HepG2 (cell line): ENCODE results near the gene C2CD2. TPM values are rescaled to one million over a fixed set of nuclear protein-coding genes. Genes with fewer than 3 reads are reported as not detected.

ENCODE experiments used
- HMG20A ChIP-seq: IDR thresholded peaks from 2 replicates; pipeline ENCODE4 v1.6.1; 2016; ENCODE audit warnings: borderline replicate concordance
- KLF11 ChIP-seq: IDR thresholded peaks from 2 replicates; pipeline ENCODE4 v1.6.1; 2016; ENCODE audit warnings: missing compliant biosample characterization
- NPAS2 ChIP-seq: sonication (generic); formaldehyde crosslinking; IDR thresholded peaks from 2 replicates; pipeline ENCODE4 v1.8.0; 2022; ENCODE audit warnings: mild to moderate bottlenecking, missing genetic modification reagents, borderline replicate concordance
- PHF8 ChIP-seq: sonication (generic); formaldehyde crosslinking; IDR thresholded peaks from 2 replicates; pipeline ENCODE4 v1.5.0; 2020; ENCODE audit warnings: missing genetic modification reagents
- SNAPC4 ChIP-seq: sonication (generic); formaldehyde crosslinking; IDR thresholded peaks from 2 replicates; pipeline ENCODE4 v1.4.0; 2020; ENCODE audit warnings: mild to moderate bottlenecking, missing genetic modification reagents
- ZMYM3 ChIP-seq: sonication (generic); formaldehyde crosslinking; IDR thresholded peaks from 2 replicates; pipeline ENCODE4 v1.5.1; 2020; ENCODE audit warnings: mild to moderate bottlenecking, missing genetic modification reagents
- ZNF383 ChIP-seq: sonication (generic); formaldehyde crosslinking; IDR thresholded peaks from 2 replicates; pipeline ENCODE4 v1.4.0; 2020; ENCODE audit warnings: missing genetic modification reagents, mild to moderate bottlenecking, borderline replicate concordance
- ZNF550 ChIP-seq: sonication (generic); formaldehyde crosslinking; IDR thresholded peaks from 2 replicates; pipeline ENCODE4 v1.4.0; 2020; ENCODE audit warnings: mild to moderate bottlenecking, missing genetic modification reagents, borderline replicate concordance
- ZNF709 ChIP-seq: sonication (generic); formaldehyde crosslinking; IDR thresholded peaks from 2 replicates; pipeline ENCODE4 v1.5.0; 2020; ENCODE audit warnings: mild to moderate bottlenecking, missing genetic modification reagents
- ZNF784 ChIP-seq: sonication (generic); formaldehyde crosslinking; IDR thresholded peaks from 2 replicates; pipeline ENCODE4 v1.5.1; 2020; ENCODE audit warnings: missing genetic modification reagents, mild to moderate bottlenecking, borderline replicate concordance
- polyA plus RNA-seq, 8 experiments: library from polyadenylated mRNA; depleted of rRNA in 3 of 8; stranded (reverse) in 7 of 8; unstranded in 1 of 8; fragments of >200 nt; fragmentation: Illumina TruSeq in 4 of 8; extraction: Trizol in 4 of 8; gene quantifications; 2 replicates each; pipeline versions ENCODE4 v1.2.1 to v1.2.3, GENCODE V29; 2011 to 2016; ENCODE audit warnings: low read depth in 4 of 8, missing spikeins in 1 of 8, mixed read lengths in 1 of 8; ENCODE audit not compliant: insufficient read depth in 1 of 8
- total RNA-seq, 5 experiments: library from RNA; depleted of rRNA; stranded (reverse); fragments of >200 nt; fragmentation: Illumina TruSeq; extraction: Trizol; gene quantifications; 2 replicates each; pipeline ENCODE4 v1.2.3, GENCODE V29; 2016; ENCODE audit warnings: low read depth in 1 of 5
- TF ChIP-seq, protein P1 (sequence below): sonication (generic); formaldehyde crosslinking; IDR thresholded peaks from 2 replicates; pipeline ENCODE4 v1.9.0; 2021; ENCODE audit warnings: missing genetic modification reagents, borderline replicate concordance
- TF ChIP-seq, protein P2 (sequence below): IDR thresholded peaks from 2 replicates; pipeline ENCODE4 v1.6.1; 2016; ENCODE audit warnings: low read depth, control low read depth
- TF ChIP-seq, protein P3 (sequence below), 2 experiments: sonication (generic) in 1 of 2; formaldehyde crosslinking in 1 of 2; IDR thresholded peaks; 2 replicates each; pipeline versions ENCODE4 v1.4.0 to v1.6.1; 2018 to 2020; ENCODE audit warnings: missing genetic modification reagents in 2 of 2, borderline replicate concordance in 1 of 2, low read depth in 1 of 2, mild to moderate bottlenecking in 1 of 2, missing biosample characterization in 1 of 2
- TF ChIP-seq, protein P4 (sequence below): IDR thresholded peaks from 2 replicates; pipeline ENCODE4 v1.6.1; 2016; ENCODE audit warnings: low read depth

The C2CD2 gene
- total and polyA plus RNA-seq, 2 of the 13 experiments (the other 11 are each of a cell fraction or from before 2014, with no cell fraction given), result 12.5 to 19.7 TPM

DNA sequence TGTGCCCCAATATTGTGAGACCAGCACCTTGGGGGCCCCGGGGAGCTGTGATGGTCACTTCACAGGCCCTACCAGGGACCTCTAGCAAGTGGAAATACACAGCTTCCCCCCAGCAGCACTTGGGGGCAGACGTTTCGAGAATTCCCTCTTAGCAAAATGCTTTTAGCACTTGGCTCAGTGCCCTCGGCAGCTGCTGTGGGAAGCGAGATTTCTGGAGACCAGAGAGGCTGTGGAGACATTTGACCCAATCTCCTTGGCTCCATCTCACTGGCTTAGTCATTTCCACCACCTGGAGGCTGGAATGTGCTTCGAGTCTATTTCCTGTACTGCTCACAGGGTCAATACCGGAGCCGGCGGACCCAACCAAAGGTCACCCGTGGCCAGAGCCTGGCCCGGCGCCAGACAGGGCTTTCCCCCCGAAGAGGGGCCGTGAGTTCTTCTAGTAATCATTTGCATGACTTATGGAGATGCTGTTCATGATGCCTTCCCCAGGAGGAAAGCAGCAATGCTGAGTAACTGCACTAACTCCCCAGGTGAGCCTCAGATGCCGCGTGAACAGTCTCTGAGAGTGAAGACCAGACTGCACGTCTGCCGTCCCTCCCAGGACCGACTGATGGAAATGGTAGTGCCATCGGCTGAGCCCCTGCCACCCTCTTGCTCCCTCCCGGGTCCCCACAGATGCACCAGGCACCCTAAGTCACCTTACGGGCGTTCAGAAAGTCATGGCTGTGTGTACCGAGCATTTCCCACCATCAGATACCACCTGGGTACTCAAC is 4.4 kb upstream of the C2CD2 start (continued):
- TF ChIP-seq SNAPC4 (CRISPR knock-in tag), result no peak
- 0 out of 2 replicates have a peak, but pooled peaks have one; percentile 41 for TF ChIP-seq HMG20A (CRISPR knock-in tag)
- TF ChIP-seq ZNF709, result no peak
- peak; percentile 4; the same call in 1 of the 2 replicates for TF ChIP-seq ZNF784 (CRISPR knock-in tag)
- peak; percentile 75 for TF ChIP-seq ZMYM3 (CRISPR knock-in tag)
- TF ChIP-seq KLF11 (CRISPR knock-in tag), result no peak
- TF ChIP-seq, protein P1, sequence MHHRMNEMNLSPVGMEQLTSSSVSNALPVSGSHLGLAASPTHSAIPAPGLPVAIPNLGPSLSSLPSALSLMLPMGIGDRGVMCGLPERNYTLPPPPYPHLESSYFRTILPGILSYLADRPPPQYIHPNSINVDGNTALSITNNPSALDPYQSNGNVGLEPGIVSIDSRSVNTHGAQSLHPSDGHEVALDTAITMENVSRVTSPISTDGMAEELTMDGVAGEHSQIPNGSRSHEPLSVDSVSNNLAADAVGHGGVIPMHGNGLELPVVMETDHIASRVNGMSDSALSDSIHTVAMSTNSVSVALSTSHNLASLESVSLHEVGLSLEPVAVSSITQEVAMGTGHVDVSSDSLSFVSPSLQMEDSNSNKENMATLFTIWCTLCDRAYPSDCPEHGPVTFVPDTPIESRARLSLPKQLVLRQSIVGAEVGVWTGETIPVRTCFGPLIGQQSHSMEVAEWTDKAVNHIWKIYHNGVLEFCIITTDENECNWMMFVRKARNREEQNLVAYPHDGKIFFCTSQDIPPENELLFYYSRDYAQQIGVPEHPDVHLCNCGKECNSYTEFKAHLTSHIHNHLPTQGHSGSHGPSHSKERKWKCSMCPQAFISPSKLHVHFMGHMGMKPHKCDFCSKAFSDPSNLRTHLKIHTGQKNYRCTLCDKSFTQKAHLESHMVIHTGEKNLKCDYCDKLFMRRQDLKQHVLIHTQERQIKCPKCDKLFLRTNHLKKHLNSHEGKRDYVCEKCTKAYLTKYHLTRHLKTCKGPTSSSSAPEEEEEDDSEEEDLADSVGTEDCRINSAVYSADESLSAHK (CRISPR knock-in tag), result no peak
- TF ChIP-seq ZNF383 (CRISPR knock-in tag), result no peak
- 0 out of 2 replicates have a peak, but pooled peaks have one; percentile 21 for TF ChIP-seq PHF8 (CRISPR knock-in tag)
- TF ChIP-seq, protein P2, sequence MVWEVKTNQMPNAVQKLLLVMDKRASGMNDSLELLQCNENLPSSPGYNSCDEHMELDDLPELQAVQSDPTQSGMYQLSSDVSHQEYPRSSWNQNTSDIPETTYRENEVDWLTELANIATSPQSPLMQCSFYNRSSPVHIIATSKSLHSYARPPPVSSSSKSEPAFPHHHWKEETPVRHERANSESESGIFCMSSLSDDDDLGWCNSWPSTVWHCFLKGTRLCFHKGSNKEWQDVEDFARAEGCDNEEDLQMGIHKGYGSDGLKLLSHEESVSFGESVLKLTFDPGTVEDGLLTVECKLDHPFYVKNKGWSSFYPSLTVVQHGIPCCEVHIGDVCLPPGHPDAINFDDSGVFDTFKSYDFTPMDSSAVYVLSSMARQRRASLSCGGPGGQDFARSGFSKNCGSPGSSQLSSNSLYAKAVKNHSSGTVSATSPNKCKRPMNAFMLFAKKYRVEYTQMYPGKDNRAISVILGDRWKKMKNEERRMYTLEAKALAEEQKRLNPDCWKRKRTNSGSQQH (CRISPR knock-in tag), result no peak
- TF ChIP-seq, protein P3, sequence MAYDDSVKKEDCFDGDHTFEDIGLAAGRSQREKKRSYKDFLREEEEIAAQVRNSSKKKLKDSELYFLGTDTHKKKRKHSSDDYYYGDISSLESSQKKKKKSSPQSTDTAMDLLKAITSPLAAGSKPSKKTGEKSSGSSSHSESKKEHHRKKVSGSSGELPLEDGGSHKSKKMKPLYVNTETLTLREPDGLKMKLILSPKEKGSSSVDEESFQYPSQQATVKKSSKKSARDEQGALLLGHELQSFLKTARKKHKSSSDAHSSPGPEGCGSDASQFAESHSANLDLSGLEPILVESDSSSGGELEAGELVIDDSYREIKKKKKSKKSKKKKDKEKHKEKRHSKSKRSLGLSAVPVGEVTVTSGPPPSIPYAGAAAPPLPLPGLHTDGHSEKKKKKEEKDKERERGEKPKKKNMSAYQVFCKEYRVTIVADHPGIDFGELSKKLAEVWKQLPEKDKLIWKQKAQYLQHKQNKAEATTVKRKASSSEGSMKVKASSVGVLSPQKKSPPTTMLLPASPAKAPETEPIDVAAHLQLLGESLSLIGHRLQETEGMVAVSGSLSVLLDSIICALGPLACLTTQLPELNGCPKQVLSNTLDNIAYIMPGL (CRISPR knock-in tag; IDR thresholded peaks at IDR 0.05; ENCODE audit: borderline replicate concordance in 1 of 2, low read depth in 1 of 2), result peak; percentile 63 to 68
- TF ChIP-seq, protein P4, sequence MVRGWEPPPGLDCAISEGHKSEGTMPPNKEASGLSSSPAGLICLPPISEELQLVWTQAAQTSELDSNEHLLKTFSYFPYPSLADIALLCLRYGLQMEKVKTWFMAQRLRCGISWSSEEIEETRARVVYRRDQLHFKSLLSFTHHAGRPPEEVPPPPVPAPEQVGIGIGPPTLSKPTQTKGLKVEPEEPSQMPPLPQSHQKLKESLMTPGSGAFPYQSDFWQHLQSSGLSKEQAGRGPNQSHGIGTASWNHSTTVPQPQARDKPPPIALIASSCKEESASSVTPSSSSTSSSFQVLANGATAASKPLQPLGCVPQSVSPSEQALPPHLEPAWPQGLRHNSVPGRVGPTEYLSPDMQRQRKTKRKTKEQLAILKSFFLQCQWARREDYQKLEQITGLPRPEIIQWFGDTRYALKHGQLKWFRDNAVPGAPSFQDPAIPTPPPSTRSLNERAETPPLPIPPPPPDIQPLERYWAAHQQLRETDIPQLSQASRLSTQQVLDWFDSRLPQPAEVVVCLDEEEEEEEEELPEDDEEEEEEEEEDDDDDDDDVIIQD (CRISPR knock-in tag), result no peak
- no peak for TF ChIP-seq ZNF550 (CRISPR knock-in tag)
- no peak for TF ChIP-seq NPAS2 (CRISPR knock-in tag)
